COLO668 (cell line): ENCODE results near the gene ELAVL3.
"Not testable (repeated sequence)": the region's sequence is repeated elsewhere in the genome, so short reads cannot be mapped to it uniquely, and the experiment has no call there.

Experiments
- DNase-seq: peaks from one replicate; lab custom pipeline; 2025; ENCODE audit not compliant: unreplicated experiment; lab: John Stamatoyannopoulos, UW

The ELAVL3 gene

GRCh38 chr19:11410682-11411081, 70.2 kb downstream of the ELAVL3 start:
- no peak for DNase-seq

GRCh38 chr19:11408591-11408990, 72.3 kb downstream of the ELAVL3 start:
- DNase-seq: no peak

GRCh38 chr19:11406703-11407236, 74.1 kb downstream of the ELAVL3 start:
- not testable (repeated sequence) for DNase-seq

GRCh38 chr19:11405846-11406643, 74.8 kb downstream of the ELAVL3 start:
- DNase-seq: no peak

GRCh38 chr19:11404588-11405222, 76.1 kb downstream of the ELAVL3 start:
- DNase-seq: no peak

- no peak for DNase-seq
Measured at GRCh38 chr19:11401808-11402543, 78.9 kb downstream of the ELAVL3 start.
